ENCODE measurements around the gene POC5. TPM values are rescaled to one million over a fixed set of nuclear protein-coding genes. Genes with fewer than 3 reads are reported as not detected.

Gene POC5
- total and polyA plus RNA-seq, 2 of the 13 experiments (the other 11 are each of a cell fraction or from before 2014, with no cell fraction given) = 6.9 to 9.3 TPM

DNA sequence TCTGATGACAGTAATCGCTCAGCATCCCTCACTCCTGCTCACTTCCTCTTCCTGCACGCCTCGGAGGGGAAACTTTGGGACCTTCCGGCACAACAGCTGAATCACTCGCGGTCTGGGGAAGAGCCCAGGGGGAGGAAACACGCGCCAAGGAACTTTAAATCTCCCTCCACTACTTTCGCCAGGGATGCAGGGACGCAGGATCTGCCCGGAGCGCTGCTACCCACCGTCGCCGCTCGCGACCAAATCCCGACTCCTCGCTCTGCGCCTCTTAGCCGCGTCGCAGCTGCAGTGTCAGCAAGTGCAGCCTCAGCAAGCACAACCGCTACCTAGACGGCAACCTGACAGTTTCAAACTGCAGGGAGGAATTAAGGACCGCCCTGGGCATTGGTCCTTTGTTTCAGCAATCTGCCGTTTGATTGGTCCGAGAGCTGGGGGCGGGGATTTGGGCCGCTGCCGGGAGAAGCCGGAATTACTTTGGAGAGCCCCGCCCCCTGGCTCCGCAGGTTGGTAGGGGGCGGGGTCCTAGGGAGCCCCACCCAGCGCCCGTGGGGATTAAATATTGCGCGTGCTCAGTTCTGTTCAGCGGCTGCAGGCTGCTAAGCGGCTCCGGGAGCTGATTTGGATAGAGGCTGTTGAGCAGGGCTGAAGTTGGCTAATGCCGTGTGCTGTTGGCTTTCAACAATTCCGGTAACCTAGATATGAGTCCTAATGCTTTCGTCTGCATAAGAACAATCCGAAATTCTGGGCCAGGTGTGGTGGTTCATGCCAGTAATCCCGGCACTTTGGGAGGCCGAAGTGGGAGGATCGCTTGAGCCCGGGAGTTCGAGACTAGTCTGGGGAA, at the start of gene POC5 (continued):
- TF ChIP-seq GZF1 (CRISPR knock-in tag; IDR thresholded peaks at IDR 0.05) = no peak
- TF ChIP-seq, protein P1, sequence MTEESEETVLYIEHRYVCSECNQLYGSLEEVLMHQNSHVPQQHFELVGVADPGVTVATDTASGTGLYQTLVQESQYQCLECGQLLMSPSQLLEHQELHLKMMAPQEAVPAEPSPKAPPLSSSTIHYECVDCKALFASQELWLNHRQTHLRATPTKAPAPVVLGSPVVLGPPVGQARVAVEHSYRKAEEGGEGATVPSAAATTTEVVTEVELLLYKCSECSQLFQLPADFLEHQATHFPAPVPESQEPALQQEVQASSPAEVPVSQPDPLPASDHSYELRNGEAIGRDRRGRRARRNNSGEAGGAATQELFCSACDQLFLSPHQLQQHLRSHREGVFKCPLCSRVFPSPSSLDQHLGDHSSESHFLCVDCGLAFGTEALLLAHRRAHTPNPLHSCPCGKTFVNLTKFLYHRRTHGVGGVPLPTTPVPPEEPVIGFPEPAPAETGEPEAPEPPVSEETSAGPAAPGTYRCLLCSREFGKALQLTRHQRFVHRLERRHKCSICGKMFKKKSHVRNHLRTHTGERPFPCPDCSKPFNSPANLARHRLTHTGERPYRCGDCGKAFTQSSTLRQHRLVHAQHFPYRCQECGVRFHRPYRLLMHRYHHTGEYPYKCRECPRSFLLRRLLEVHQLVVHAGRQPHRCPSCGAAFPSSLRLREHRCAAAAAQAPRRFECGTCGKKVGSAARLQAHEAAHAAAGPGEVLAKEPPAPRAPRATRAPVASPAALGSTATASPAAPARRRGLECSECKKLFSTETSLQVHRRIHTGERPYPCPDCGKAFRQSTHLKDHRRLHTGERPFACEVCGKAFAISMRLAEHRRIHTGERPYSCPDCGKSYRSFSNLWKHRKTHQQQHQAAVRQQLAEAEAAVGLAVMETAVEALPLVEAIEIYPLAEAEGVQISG (CRISPR knock-in tag; IDR thresholded peaks at IDR 0.05) = peak; percentile 72; the same call in 1 of the 2 replicates
- TF ChIP-seq, protein P2, sequence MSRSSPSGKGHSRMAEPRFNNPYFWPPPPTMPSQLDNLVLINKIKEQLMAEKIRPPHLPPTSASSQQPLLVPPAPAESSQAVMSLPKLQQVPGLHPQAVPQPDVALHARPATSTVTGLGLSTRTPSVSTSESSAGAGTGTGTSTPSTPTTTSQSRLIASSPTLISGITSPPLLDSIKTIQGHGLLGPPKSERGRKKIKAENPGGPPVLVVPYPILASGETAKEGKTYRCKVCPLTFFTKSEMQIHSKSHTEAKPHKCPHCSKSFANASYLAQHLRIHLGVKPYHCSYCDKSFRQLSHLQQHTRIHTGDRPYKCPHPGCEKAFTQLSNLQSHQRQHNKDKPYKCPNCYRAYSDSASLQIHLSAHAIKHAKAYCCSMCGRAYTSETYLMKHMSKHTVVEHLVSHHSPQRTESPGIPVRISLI (CRISPR knock-in tag; IDR thresholded peaks at IDR 0.05; ENCODE audit: borderline replicate concordance) = no peak
- TF ChIP-seq NFYB (CRISPR knock-in tag; IDR thresholded peaks at IDR 0.05) = peak; percentile 95
- TF ChIP-seq, protein P3, sequence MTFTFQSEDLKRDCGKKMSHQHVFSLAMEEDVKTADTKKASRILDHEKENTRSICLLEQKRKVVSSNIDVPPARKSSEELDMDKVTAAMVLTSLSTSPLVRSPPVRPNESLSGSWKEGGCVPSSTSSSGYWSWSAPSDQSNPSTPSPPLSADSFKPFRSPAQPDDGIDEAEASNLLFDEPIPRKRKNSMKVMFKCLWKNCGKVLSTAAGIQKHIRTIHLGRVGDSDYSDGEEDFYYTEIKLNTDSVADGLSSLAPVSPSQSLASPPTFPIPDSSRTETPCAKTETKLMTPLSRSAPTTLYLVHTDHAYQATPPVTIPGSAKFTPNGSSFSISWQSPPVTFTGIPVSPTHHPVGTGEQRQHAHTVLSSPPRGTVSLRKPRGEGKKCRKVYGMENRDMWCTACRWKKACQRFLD (CRISPR knock-in tag; IDR thresholded peaks at IDR 0.05; ENCODE audit: borderline replicate concordance) = peak; percentile 55; the same call in 1 of the 2 replicates
- TF ChIP-seq ZNF557 (CRISPR knock-in tag; IDR thresholded peaks at IDR 0.05) = no peak
- peak; percentile 96 for TF ChIP-seq PHF8 (CRISPR knock-in tag; IDR thresholded peaks at IDR 0.05)
- no peak for TF ChIP-seq ZNF224 (CRISPR knock-in tag; IDR thresholded peaks at IDR 0.05)
- no peak for TF ChIP-seq LCORL (IDR thresholded peaks at IDR 0.05)
- TF ChIP-seq LCORL (CRISPR knock-in tag; IDR thresholded peaks at IDR 0.05) = peak; percentile 44; the same call in 1 of the 2 replicates
- TF ChIP-seq XBP1 (CRISPR knock-in tag; IDR thresholded peaks at IDR 0.05) = no peak
- TF ChIP-seq, protein P4, sequence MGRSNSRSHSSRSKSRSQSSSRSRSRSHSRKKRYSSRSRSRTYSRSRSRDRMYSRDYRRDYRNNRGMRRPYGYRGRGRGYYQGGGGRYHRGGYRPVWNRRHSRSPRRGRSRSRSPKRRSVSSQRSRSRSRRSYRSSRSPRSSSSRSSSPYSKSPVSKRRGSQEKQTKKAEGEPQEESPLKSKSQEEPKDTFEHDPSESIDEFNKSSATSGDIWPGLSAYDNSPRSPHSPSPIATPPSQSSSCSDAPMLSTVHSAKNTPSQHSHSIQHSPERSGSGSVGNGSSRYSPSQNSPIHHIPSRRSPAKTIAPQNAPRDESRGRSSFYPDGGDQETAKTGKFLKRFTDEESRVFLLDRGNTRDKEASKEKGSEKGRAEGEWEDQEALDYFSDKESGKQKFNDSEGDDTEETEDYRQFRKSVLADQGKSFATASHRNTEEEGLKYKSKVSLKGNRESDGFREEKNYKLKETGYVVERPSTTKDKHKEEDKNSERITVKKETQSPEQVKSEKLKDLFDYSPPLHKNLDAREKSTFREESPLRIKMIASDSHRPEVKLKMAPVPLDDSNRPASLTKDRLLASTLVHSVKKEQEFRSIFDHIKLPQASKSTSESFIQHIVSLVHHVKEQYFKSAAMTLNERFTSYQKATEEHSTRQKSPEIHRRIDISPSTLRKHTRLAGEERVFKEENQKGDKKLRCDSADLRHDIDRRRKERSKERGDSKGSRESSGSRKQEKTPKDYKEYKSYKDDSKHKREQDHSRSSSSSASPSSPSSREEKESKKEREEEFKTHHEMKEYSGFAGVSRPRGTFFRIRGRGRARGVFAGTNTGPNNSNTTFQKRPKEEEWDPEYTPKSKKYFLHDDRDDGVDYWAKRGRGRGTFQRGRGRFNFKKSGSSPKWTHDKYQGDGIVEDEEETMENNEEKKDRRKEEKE (IDR thresholded peaks at IDR 0.05) = no peak
- no peak for TF ChIP-seq TAF15 (IDR thresholded peaks at IDR 0.05; ENCODE audit: low read depth, low read length, poor library complexity, severe bottlenecking)
- TF ChIP-seq, protein P5, sequence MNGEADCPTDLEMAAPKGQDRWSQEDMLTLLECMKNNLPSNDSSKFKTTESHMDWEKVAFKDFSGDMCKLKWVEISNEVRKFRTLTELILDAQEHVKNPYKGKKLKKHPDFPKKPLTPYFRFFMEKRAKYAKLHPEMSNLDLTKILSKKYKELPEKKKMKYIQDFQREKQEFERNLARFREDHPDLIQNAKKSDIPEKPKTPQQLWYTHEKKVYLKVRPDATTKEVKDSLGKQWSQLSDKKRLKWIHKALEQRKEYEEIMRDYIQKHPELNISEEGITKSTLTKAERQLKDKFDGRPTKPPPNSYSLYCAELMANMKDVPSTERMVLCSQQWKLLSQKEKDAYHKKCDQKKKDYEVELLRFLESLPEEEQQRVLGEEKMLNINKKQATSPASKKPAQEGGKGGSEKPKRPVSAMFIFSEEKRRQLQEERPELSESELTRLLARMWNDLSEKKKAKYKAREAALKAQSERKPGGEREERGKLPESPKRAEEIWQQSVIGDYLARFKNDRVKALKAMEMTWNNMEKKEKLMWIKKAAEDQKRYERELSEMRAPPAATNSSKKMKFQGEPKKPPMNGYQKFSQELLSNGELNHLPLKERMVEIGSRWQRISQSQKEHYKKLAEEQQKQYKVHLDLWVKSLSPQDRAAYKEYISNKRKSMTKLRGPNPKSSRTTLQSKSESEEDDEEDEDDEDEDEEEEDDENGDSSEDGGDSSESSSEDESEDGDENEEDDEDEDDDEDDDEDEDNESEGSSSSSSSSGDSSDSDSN (CRISPR knock-in tag; IDR thresholded peaks at IDR 0.05) = peak; percentile 19; the same call in 1 of the 2 replicates
- peak; percentile 78 for TF ChIP-seq RFXAP (CRISPR knock-in tag; IDR thresholded peaks at IDR 0.05; ENCODE audit: borderline replicate concordance)
- no peak for TF ChIP-seq HNRNPK (IDR thresholded peaks at IDR 0.05; ENCODE audit: low read depth, low read length, poor library complexity, severe bottlenecking)
- peak; percentile 83 for TF ChIP-seq MIXL1 (CRISPR knock-in tag; IDR thresholded peaks at IDR 0.05)
